ENCODE data around the gene GPR155. TPM values are rescaled to one million over a fixed set of nuclear protein-coding genes. Genes with fewer than 3 reads are reported as not detected.

Gene GPR155
- total RNA-seq, 4 donors from 2014 or later, result 20.6 to 31.2 (median 26.0) TPM

- Histone ChIP-seq H3K36me3 (no peaks in the 10 kb centered on the region), H3K27me3 (no peaks in the 10 kb centered on the region), H3K4me3 (no peak overlapping the region), H3K4me1 (no peaks in the 10 kb centered on the region), H3K9me3 (no peaks in the 10 kb centered on the region), H3K27ac (no peak overlapping the region)
- no peak for DNase-seq (ENCODE audit: low spot score in 2 of 2)
- TF ChIP-seq EP300 (IDR thresholded peaks at IDR 0.05) (no peak), CTCF (IDR thresholded peaks at IDR 0.05) (no peak), POLR2A (IDR thresholded peaks at IDR 0.05) (no peak), POLR2AphosphoS5 (IDR thresholded peaks at IDR 0.05) (no peak)
- WGBS, result 83% methylated on average over 3 of the region's 3 CpGs
Observed at GRCh38 chr2:174512345-174512744, 25.5 kb upstream of the GPR155 start.

GRCh38 chr2:174511580-174512260 is 24.9 kb upstream of the GPR155 start:
- WGBS, result 50% methylated on average over 5 of the region's 5 CpGs
- no peaks in the 10 kb centered on the region for H3K27me3 ChIP-seq
- no peak overlapping the region for H3K27ac ChIP-seq
- no peaks in the 10 kb centered on the region for H3K36me3 ChIP-seq
- no peaks in the 10 kb centered on the region for H3K9me3 ChIP-seq
- no peak for DNase-seq (ENCODE audit: low spot score in 2 of 2)
- H3K4me1 ChIP-seq, result no peaks in the 10 kb centered on the region
- no peak overlapping the region for H3K4me3 ChIP-seq
- TF ChIP-seq EP300 (IDR thresholded peaks at IDR 0.05), result no peak
- no peak for TF ChIP-seq POLR2AphosphoS5 (IDR thresholded peaks at IDR 0.05)
- TF ChIP-seq CTCF (IDR thresholded peaks at IDR 0.05), result no peak
- no peak for TF ChIP-seq POLR2A (IDR thresholded peaks at IDR 0.05)

- no peak for TF ChIP-seq POLR2AphosphoS5 (IDR thresholded peaks at IDR 0.05)
- no peak for TF ChIP-seq EP300 (IDR thresholded peaks at IDR 0.05)
- TF ChIP-seq POLR2A (IDR thresholded peaks at IDR 0.05), result no peak
- no peak for TF ChIP-seq CTCF (IDR thresholded peaks at IDR 0.05)
- H3K4me3 ChIP-seq, result no peak overlapping the region
- H3K36me3 ChIP-seq, result no peaks in the 10 kb centered on the region
- WGBS, result 45% methylated on average over 2 of the region's 2 CpGs
- H3K4me1 ChIP-seq, result no peaks in the 10 kb centered on the region
- no peak for DNase-seq (ENCODE audit: low spot score in 2 of 2)
- no peak overlapping the region for H3K27ac ChIP-seq
- no peaks in the 10 kb centered on the region for H3K27me3 ChIP-seq
- H3K9me3 ChIP-seq, result no peaks in the 10 kb centered on the region
Observed at GRCh38 chr2:174510583-174511189, 23.9 kb upstream of the GPR155 start.

GRCh38 chr2:174503161-174503809 is 16.5 kb upstream of the GPR155 start:
- H3K4me3 ChIP-seq, result no peak overlapping the region
- DNase-seq (ENCODE audit: low spot score in 2 of 2), result no peak
- no peaks in the 10 kb centered on the region for H3K27me3 ChIP-seq
- WGBS, result 42% methylated on average over 3 of the region's 3 CpGs
- no peaks in the 10 kb centered on the region for H3K4me1 ChIP-seq
- H3K36me3 ChIP-seq, result no peaks in the 10 kb centered on the region
- no peak overlapping the region for H3K27ac ChIP-seq
- H3K9me3 ChIP-seq, result no peaks in the 10 kb centered on the region
- no peak for TF ChIP-seq POLR2AphosphoS5 (IDR thresholded peaks at IDR 0.05)
- no peak for TF ChIP-seq POLR2A (IDR thresholded peaks at IDR 0.05)
- TF ChIP-seq CTCF (IDR thresholded peaks at IDR 0.05), result no peak
- no peak for TF ChIP-seq EP300 (IDR thresholded peaks at IDR 0.05)

- TF ChIP-seq POLR2A (IDR thresholded peaks at IDR 0.05), result no peak
- no peak for TF ChIP-seq CTCF (IDR thresholded peaks at IDR 0.05)
- no peak for TF ChIP-seq EP300 (IDR thresholded peaks at IDR 0.05)
- TF ChIP-seq POLR2AphosphoS5 (IDR thresholded peaks at IDR 0.05), result no peak
- WGBS, result 87% methylated on average over 5 of the region's 5 CpGs
- H3K4me1 ChIP-seq, result no peaks in the 10 kb centered on the region
- H3K27me3 ChIP-seq, result no peaks in the 10 kb centered on the region
- H3K36me3 ChIP-seq, result no peaks in the 10 kb centered on the region
- no peaks in the 10 kb centered on the region for H3K9me3 ChIP-seq
- no peak for DNase-seq (ENCODE audit: low spot score in 2 of 2)
- no peak overlapping the region for H3K27ac ChIP-seq
- H3K4me3 ChIP-seq, result no peak overlapping the region
Observed at GRCh38 chr2:174499371-174499770, 12.5 kb upstream of the GPR155 start.

Measured in suprapubic skin (tissue), 4 donors.